ENCODE data around the gene HNRNPA1L2.
A peak's percentile ranks its signal among the peaks of the same experiment; 100 is the strongest.
"Not testable (repeated sequence)": the region's sequence is repeated elsewhere in the genome, so short reads cannot be mapped to it uniquely, and the experiment has no call there.

Gene HNRNPA1L2

DNA sequence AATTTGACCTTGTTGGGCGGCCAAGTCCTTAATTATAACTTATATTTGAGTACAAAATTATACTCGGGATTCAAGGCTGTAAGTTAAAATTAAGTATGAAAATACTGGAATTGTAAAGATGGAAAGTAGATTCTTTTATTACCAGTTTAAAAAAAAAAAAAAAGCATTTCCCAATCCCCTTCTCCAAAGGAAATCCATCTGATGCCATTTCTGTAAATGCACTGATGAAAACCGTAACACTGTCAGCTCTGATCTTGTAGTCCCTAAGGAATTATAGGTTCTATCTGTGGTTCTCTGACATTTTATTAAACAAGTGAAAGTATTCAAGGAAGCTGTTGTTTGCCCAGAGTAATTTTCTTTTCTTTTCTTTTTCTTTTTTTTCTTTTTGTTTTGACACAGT is 41.6 kb upstream of the HNRNPA1L2 start:
- H3K4me3 Mint-ChIP-seq, result peak overlapping the region; percentile 86
- no peak for DNase-seq
- no peaks in the 10 kb centered on the region for H3K9me3 Mint-ChIP-seq
- H3K27ac Mint-ChIP-seq, result peak overlapping the region; percentile 87
- peaks cover 10% of the 10 kb centered on the region for H3K36me3 Mint-ChIP-seq (ENCODE audit: low read depth)
- TF ChIP-seq, protein P1, sequence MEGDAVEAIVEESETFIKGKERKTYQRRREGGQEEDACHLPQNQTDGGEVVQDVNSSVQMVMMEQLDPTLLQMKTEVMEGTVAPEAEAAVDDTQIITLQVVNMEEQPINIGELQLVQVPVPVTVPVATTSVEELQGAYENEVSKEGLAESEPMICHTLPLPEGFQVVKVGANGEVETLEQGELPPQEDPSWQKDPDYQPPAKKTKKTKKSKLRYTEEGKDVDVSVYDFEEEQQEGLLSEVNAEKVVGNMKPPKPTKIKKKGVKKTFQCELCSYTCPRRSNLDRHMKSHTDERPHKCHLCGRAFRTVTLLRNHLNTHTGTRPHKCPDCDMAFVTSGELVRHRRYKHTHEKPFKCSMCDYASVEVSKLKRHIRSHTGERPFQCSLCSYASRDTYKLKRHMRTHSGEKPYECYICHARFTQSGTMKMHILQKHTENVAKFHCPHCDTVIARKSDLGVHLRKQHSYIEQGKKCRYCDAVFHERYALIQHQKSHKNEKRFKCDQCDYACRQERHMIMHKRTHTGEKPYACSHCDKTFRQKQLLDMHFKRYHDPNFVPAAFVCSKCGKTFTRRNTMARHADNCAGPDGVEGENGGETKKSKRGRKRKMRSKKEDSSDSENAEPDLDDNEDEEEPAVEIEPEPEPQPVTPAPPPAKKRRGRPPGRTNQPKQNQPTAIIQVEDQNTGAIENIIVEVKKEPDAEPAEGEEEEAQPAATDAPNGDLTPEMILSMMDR (IDR thresholded peaks at IDR 0.05), result no peak
- no peaks in the 10 kb centered on the region for H3K27me3 Mint-ChIP-seq (ENCODE audit: low read depth, poor library complexity)
- peaks cover 47% of the 10 kb centered on the region for H3K4me1 Mint-ChIP-seq

DNA sequence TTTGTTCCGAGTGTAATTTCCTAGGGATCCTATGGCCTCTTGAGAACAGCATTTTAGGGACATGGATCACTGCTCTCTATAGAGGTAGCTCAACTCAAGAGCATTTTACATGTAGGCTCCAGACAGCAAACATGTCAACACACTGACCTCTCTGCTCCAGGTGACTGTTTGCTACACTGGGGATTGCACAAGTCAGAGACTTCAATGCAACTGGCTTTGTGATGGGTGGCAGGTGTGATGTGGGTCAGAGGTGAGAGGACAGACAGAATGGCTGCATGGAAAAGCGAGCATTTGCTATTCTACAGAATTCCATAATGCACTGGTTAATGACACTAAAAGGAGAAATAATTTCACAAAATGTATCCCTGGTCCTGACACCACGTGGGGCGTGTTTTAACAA is 38.9 kb upstream of the HNRNPA1L2 start:
- peaks cover 42% of the 10 kb centered on the region for H3K4me1 Mint-ChIP-seq
- DNase-seq; H3K9me3 Mint-ChIP-seq; H3K27ac Mint-ChIP-seq; H3K36me3 Mint-ChIP-seq (ENCODE audit: low read depth); H3K4me3 Mint-ChIP-seq; H3K27me3 Mint-ChIP-seq (ENCODE audit: low read depth, poor library complexity): not testable (repeated sequence)

DNA sequence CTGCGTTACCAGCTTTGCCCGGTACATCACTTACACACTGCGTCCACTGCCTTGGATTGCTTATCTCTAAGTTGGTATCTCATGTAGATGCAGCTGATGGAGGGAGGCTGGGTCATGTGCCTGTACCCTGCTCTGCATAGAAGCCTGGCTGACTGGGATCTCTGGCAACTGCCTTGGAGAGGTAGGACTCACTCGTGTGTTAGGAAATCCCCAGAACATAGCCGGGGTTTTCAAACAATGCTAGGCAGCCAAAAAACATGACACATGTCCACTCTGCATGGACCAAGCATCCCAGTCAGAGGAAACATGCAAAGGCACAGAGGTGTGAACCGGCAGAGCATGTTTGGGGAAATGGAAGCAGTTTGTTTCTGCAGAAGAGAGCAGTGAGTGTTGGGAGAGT is 36.1 kb upstream of the HNRNPA1L2 start:
- H3K4me3 Mint-ChIP-seq; H3K27me3 Mint-ChIP-seq (ENCODE audit: low read depth, poor library complexity); H3K27ac Mint-ChIP-seq; H3K9me3 Mint-ChIP-seq; H3K36me3 Mint-ChIP-seq (ENCODE audit: low read depth); DNase-seq: not testable (repeated sequence)
- peaks cover 36% of the 10 kb centered on the region for H3K4me1 Mint-ChIP-seq

DNA sequence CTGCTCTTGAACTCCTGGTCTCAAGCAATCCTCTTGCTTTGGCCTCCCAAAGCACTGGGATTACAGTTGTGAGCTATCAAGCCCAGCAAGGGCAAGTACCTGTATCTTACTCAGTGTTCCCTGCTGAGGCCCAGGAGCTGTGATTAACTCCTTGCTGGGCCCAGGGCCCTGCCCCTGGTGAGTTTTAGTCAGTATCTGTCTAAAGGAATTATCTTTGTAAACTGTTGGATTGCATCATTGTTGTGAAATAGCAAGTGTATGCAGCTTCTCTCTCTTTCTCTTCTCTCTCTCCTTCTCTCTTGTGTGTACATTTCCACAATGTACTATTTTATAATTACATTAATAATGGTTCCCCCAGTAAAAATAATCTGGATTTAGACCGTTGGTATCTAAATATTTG is 35.4 kb upstream of the HNRNPA1L2 start:
- not testable (repeated sequence) for DNase-seq; H3K4me3 Mint-ChIP-seq; H3K27me3 Mint-ChIP-seq (ENCODE audit: low read depth, poor library complexity); H3K36me3 Mint-ChIP-seq (ENCODE audit: low read depth); H3K9me3 Mint-ChIP-seq; H3K27ac Mint-ChIP-seq
- H3K4me1 Mint-ChIP-seq, result peaks cover 34% of the 10 kb centered on the region

DNA sequence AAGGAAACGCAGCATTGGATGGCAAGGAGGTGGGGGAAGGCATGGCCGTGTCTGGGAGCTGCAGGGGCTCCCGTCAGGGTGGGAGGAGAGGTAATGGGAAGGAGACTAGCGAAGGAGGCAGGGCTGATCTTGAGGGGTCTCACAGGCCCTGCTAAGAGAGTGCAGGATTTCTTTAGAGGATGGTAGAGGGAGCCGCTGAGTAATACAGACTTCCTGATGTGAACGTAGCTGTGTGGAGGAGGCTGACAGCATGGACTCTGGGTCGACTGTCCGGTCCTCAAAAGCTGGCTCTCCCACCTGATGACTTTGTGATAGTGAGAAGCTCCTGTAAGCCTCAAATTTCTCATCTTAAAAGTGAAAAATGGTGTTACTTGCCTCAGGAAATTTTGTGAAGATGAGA is 34.0 kb upstream of the HNRNPA1L2 start:
- not testable (repeated sequence) for H3K4me3 Mint-ChIP-seq; DNase-seq; H3K27me3 Mint-ChIP-seq (ENCODE audit: low read depth, poor library complexity); H3K9me3 Mint-ChIP-seq
- Mint-ChIP-seq H3K4me1 (peaks cover 23% of the 10 kb centered on the region), H3K36me3 (ENCODE audit: low read depth) (peaks cover 11% of the 10 kb centered on the region), H3K27ac (peak overlapping the region; percentile 40)

DNA sequence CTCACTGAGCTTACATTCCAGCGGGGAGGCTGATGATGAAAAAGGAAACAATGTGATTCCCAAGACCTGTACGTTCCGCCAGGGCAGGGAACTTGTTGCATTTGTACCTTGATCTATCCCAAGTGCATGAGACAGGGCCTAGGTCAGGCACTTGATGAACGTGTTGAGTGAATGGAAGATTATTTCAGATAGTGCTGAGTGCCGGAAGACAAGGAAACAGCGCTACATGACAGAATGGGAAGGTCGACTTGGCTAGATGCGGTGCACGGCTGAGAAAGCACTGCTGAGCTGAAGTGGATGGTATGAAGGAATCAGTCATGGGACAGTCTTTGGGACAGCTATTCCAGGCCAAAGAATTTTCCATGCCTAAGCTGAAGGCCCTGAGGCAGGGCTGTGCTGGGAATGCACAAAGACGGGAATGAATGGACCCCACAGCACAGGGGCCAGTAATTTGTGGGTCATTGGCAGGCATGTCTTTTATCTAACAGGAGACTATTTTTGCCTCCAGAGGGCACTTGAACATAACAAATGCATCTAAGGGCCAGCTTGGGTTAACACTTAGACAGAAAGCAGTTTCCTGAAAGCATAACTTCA is 33.1 kb upstream of the HNRNPA1L2 start:
- H3K4me1 Mint-ChIP-seq, result peaks cover 20% of the 10 kb centered on the region
- DNase-seq; H3K27me3 Mint-ChIP-seq (ENCODE audit: low read depth, poor library complexity); H3K4me3 Mint-ChIP-seq: not testable (repeated sequence)
- H3K36me3 Mint-ChIP-seq (ENCODE audit: low read depth), result peaks cover 17% of the 10 kb centered on the region
- H3K9me3 Mint-ChIP-seq, result peaks cover 11% of the 10 kb centered on the region
- TF ChIP-seq, protein P1 (IDR thresholded peaks at IDR 0.05), result peak; percentile 39
- peak overlapping the region; percentile 21 for H3K27ac Mint-ChIP-seq

DNA sequence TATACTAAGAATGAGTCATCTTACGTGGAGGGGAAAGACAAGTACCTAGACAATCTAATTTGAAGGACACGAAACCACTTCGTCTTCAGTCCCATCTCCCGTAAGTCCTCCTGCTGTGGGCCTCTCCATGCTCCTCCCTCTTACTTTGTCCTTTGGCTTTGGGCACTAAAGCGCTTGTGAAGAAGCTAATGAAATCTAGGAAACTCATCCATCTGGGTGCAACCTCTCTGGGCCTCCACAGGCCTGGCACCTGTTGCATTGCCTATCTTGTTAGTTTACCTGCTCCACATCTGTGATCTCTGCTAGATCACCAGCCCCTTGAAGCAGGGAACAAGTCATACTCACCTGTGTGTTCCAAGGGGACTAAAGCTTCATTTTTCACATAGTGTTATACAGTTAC is 32.1 kb upstream of the HNRNPA1L2 start:
- H3K4me3 Mint-ChIP-seq; DNase-seq; H3K27me3 Mint-ChIP-seq (ENCODE audit: low read depth, poor library complexity): not testable (repeated sequence)
- Mint-ChIP-seq H3K36me3 (ENCODE audit: low read depth) (peaks cover 17% of the 10 kb centered on the region), H3K9me3 (peaks cover 11% of the 10 kb centered on the region), H3K4me1 (peaks cover 20% of the 10 kb centered on the region), H3K27ac (peak overlapping the region; percentile 38)

DNA sequence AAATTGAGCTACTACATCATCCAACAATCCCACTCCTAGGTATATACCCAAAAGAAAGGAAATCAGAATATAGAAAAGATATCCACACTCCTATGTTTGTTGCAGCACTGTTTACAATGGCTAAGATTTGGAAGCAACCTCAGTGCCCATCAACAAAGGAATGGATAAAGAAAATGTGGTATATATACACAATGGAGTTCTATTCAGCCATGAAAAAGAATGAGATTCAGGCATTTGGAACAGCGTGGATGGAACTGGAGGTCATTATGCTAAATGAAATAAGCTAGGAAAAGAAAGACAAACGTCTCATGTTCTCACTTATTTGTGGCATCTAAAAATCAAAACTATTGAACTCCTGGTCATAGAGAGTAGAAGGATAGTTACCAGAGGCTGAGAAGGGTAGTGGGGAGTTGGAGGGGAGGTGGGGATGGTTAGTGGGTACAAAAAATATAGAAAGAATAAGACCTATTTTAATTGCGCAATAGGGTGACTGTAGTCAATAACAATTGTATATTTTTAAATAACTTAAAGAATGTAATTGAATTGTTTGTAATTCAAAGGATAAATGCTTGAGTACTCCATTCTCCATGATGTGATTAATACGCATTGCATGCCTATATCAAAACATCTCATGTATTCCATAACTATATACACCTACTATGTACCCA is 27.0 kb upstream of the HNRNPA1L2 start:
- Mint-ChIP-seq H3K9me3 (peaks cover 11% of the 10 kb centered on the region), H3K27ac (no peak overlapping the region), H3K36me3 (ENCODE audit: low read depth) (peaks cover 17% of the 10 kb centered on the region), H3K4me3 (peak overlapping the region; percentile 34), H3K27me3 (ENCODE audit: low read depth, poor library complexity) (peaks cover 8% of the 10 kb centered on the region), H3K4me1 (peaks cover 12% of the 10 kb centered on the region)
- TF ChIP-seq, protein P1 (IDR thresholded peaks at IDR 0.05), result no peak
- DNase-seq, result no peak
